G401.6 (cell line): ENCODE measurements around the gene CDR2L.
A peak's percentile ranks its signal among the peaks of the same experiment; 100 is the strongest.
"Not testable (repeated sequence)": the region's sequence is repeated elsewhere in the genome, so short reads cannot be mapped to it uniquely, and the experiment has no call there.

Experiments
- FAIRE-seq: peaks from 2 replicates; lab custom pipeline; 2012; peaks lifted over from hg19 to GRCh38; lab: Jason Lieb, UNC

Gene CDR2L

GRCh38 chr17:74959826-74960515 is 27.5 kb upstream of the CDR2L start:
- FAIRE-seq = peak; percentile 15

GRCh38 chr17:74960570-74961342 is 26.7 kb upstream of the CDR2L start:
- FAIRE-seq = peak; percentile 79

- peak; percentile 92 for FAIRE-seq
These were observed 25.6 kb upstream of the CDR2L start for GRCh38 chr17:74961657-74962350.

GRCh38 chr17:74962622-74963394 is 24.6 kb upstream of the CDR2L start:
- no peak for FAIRE-seq

GRCh38 chr17:74963656-74964055 is 23.8 kb upstream of the CDR2L start:
- no peak for FAIRE-seq

DNA sequence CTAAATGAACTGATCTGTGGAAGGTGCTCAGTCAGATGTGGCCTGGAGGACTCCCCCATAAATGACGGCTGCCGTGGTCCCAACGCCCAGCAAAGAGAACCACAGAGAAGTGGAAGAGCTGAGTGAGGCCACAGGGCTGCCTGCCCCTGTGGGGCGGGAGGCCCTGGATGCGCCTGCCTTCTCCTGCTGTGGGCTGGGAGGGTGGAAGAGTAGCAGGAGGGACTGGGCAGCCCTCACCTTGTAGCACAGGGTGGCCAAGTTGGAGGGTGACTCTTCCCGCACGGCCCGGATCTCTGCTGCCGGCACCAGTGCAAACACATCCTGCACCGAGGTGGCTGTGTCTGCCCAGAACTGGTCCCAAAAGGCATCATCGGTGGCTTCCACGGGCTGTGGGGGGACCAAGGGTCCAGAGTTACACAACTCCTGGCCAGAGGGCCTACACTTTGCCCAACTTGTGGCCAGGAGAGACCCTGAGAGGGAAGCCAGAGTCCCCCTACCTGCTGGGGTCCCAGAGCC is 23.1 kb upstream of the CDR2L start:
- FAIRE-seq = no peak

DNA sequence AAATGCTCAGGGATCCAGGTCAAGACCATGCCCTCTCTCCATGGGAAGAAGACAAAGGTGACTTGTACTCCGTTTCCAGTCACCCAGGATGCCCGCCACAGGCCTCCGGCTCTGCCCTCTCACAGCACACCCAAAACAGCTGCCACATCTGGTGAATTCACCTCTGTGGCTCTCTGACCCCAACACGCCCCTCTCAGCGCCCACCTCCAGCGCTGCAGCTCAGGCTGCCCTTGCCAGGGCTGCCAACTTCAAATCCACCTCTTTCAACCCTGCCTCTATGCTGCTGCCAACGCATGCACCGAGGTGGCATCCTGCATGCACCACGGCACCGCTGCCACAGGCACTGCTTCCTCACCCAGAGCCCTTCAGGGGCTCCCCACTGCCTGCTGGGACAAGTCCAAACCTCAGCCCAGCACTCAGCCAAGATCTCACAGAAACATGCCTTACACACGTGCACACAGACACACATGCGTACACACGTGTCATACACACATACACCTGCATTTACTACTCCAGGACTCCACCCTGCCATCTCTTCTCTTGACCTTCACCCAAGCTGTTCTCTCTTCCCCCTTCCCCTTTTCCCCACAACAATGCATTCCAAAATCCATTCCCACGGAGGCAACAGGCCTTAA is 22.3 kb upstream of the CDR2L start:
- no peak for FAIRE-seq

- FAIRE-seq = no peak
These were observed 19.1 kb upstream of the CDR2L start for GRCh38 chr17:74968361-74968780.

GRCh38 chr17:74969501-74969900 is 17.9 kb upstream of the CDR2L start:
- FAIRE-seq = not testable (repeated sequence)

DNA sequence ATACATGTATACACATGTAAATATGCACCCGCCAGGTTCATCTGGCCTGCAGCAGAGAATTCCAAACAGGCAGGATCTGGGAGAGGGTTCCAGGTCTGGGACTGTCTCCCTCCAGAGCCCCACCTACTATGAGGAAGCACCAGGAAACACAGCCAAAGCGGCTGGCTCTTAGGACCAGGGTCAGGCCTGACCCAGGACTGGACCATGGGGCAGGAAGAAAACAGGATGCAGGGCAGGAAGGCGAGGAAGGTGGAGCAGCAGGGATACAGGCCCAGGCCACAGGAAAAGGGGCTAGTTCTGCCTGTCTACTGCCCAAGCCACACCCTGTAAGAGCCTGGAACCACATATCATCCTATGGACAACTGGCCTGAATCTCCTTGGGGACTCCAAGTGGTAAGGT is 17.0 kb upstream of the CDR2L start:
- FAIRE-seq = no peak

GRCh38 chr17:74971069-74971841 is 16.2 kb upstream of the CDR2L start:
- FAIRE-seq = no peak

- no peak for FAIRE-seq
These were observed 15.7 kb upstream of the CDR2L start for GRCh38 chr17:74971842-74972106.

- no peak for FAIRE-seq
These were observed 15.1 kb upstream of the CDR2L start, which contains the start of gene HID1 for GRCh38 chr17:74972107-74972972. TSS of gene HID1 (minus strand) at chr17:74972759. CDS start at chr17:74972656, 103 bp downstream.

DNA sequence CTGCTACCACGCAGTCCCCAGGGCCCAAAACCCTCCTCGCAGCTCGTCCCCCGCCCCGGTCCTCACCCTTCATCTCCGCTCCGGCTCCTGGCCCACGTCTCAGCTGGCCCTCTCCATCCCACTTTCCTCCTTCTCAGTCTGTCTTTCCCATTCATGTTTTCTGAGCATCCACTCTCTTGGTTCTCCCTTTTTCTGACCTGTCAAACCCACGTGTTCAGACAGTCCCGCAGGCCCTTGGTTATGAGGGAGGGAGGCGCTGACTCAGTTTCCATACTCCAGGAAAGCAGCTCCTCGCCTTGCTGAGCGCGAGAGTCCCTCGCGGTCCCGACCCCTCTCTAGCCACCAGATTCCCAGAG is 14.5 kb upstream of the CDR2L start:
- no peak for FAIRE-seq

DNA sequence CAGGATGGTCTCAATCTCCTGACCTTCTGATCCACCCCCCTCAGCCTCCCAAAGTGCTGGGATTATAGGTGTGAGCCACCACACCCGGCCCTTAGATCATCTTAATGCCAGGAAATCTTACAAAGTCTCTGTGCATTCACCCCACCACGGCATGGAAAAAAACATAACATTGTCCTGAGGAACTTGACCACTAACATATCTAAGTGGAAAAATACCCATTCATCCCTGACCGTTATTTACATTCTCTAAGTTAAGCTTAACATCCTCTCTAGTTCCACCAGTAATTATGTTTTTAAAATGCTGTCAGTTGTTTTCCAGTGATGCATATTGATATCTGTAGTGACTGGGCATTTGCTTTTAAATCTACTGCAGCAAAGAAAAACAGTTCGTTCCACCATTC is 11.5 kb upstream of the CDR2L start:
- FAIRE-seq = no peak

DNA sequence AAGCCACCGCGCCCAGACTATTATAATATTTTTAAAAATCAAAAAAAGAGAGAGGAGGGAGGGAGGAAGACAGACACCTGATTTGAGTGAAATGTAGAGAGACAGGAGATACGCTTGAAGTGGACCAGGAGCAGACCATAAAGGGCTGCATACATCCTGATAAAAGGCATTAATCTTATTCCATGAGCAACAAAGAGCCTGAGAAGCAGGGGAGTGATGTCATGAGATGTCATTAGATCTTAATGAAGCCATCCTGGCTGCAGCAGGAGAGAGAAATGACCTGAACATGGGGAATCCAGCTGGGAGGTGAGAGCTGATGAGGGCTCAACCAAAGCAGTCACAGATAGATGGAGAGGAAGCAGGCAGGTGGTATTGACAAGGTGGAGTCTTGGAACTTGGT is 9.6 kb upstream of the CDR2L start:
- no peak for FAIRE-seq

DNA sequence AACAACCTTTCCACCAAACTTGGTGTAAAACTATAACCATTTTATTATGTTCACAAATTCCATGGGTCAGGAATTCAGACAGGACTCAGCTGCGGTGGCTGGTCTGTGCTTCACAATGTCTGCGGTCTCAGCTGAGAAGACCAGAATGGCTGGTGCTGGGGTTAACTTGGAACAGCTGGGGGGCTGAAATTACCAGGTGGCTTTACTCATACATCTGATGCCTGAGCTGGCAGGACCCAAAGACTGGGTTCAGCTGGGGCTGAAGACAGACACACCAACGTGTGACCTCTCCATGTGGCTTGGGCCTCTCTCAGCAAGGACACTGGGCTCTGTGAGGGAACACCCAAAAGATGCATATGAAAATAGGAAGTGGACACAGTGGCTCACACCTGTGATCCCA is 9.2 kb upstream of the CDR2L start:
- no peak for FAIRE-seq

DNA sequence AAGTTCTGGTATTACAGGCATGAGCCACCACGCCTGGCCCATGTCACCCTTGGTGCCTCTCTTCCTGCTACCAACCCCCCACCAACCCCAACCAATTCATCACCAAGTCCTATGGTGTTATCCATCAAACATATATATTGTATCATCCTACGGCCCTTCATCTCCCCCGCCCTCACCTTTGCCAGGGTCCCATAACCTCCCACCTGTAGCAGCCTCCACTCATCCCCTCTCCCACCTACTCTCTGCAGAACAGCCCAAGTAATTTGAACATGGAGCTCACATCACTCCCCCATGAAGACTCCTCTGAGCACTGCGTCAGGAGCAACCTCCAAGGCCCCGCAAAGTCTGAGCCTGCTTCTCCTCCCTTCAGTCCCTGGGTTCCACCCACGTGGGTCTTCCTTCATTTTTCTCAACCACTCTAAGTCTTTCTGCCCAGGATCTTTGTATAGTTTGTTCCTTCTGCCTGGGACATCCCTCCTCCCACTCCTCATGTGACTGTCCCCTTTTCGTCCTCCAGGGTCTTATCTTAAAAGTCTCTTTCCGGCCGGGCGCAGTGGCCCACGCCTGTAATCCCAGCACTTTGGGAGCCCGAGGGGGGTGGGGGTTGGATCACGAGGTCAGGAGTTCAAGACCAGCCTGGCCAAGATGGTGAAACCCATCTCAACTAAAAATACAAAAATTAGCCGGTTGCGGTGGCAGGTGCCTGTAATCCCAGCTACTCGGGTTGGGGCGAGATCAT is 7.9 kb upstream of the CDR2L start:
- FAIRE-seq = no peak

- no peak for FAIRE-seq
These were observed 6.0 kb upstream of the CDR2L start for GRCh38 chr17:74981318-74981978.
